H1 (cell line): Measurements from ENCODE around the gene PDE4D. TPM values are rescaled to one million over a fixed set of nuclear protein-coding genes. Genes with fewer than 3 reads are reported as not detected.

Experiments used
- CTCF ChIA-PET: fragments of 300-600 bp; sonication (Branson Sonifier 250); formaldehyde crosslinking; loops from one replicate; lab custom pipeline; 2021; ENCODE audit not compliant: partially characterized antibody; lab: Charles Lee
- POLR2A ChIA-PET: fragments of 300-600 bp; sonication (Branson Sonifier 250); formaldehyde crosslinking; loops from one replicate; lab custom pipeline; 2021; ENCODE audit warnings: inconsistent platforms; ENCODE audit not compliant: partially characterized antibody; lab: Charles Lee
- DNase-seq, 2 experiments: peaks; one replicate each; pipeline versions ENCODE4 v3.0.0 to v3.0.0-alpha.2; 2010 to 2022; ENCODE audit warnings: low spot score in 2 of 2, low read depth in 1 of 2, mixed read lengths in 1 of 2
- FAIRE-seq: peaks from 2 replicates; lab custom pipeline; 2011; peaks lifted over from hg19 to GRCh38; lab: Jason Lieb, UNC
- H2AFZ ChIP-seq: 2 replicates; pipeline ENCODE4 v1.8.1; 2012; ENCODE audit warnings: low read length, inconsistent platforms
- H2AK5ac ChIP-seq: 2 replicates; pipeline ENCODE4 v1.6.1; 2013; ENCODE audit warnings: low read depth, low read length
- H2BK120ac ChIP-seq: replicated peaks from 2 replicates; pipeline ENCODE3; 2013; ENCODE audit warnings: low read depth, low read length, inconsistent platforms
- H2BK12ac ChIP-seq: 2 replicates; pipeline ENCODE4 v1.6.1; 2013; ENCODE audit warnings: low read depth, low read length
- H2BK15ac ChIP-seq: 2 replicates; pipeline ENCODE4 v1.6.1; 2013; ENCODE audit warnings: low read length
- H2BK20ac ChIP-seq: 2 replicates; pipeline ENCODE4 v1.6.1; 2013; ENCODE audit warnings: low read length
- H2BK5ac ChIP-seq: 2 replicates; pipeline ENCODE4 v1.6.1; 2013; ENCODE audit warnings: low read depth, low read length
- H3K14ac ChIP-seq: 2 replicates; pipeline ENCODE4 v1.6.1; 2013; ENCODE audit warnings: inconsistent platforms; ENCODE audit not compliant: insufficient read length
- H3K18ac ChIP-seq: 2 replicates; pipeline ENCODE4 v1.6.1; 2013; ENCODE audit warnings: low read length; ENCODE audit errors: extremely low read depth
- H3K23ac ChIP-seq: 2 replicates; pipeline ENCODE4 v1.6.1; 2013; ENCODE audit warnings: inconsistent platforms; ENCODE audit not compliant: insufficient read length
- H3K23me2 ChIP-seq: 2 replicates; pipeline ENCODE4 v1.6.1; 2013; ENCODE audit warnings: low read depth, low read length
- H3K27ac ChIP-seq: 2 replicates; pipeline ENCODE4 v1.6.1; 2011; ENCODE audit warnings: low read depth, low read length, inconsistent platforms
- H3K27me3 ChIP-seq, 4 experiments: replicated peaks in 1 of 4; 1 replicate in 1 of 4; 2 replicates in 3 of 4; pipeline versions ENCODE4 v1.6.1 to v1.8.1; 2011 to 2013; ENCODE audit warnings: low read length in 3 of 4, mild to moderate bottlenecking in 3 of 4, inconsistent platforms in 2 of 4, mixed read lengths in 2 of 4, moderate library complexity in 1 of 4; ENCODE audit not compliant: control insufficient read depth in 3 of 4, insufficient read depth in 3 of 4; ENCODE audit errors: extremely low read depth in 1 of 4
- H3K36me3 ChIP-seq, 4 experiments: 2 replicates each; pipeline versions ENCODE4 v1.6.1 to v1.8.1; 2011 to 2013; ENCODE audit warnings: mild to moderate bottlenecking in 4 of 4, low read length in 3 of 4, moderate library complexity in 2 of 4, control low read depth in 1 of 4, inconsistent platforms in 1 of 4; ENCODE audit not compliant: insufficient read depth in 4 of 4, control insufficient read depth in 2 of 4
- H3K4ac ChIP-seq: replicated peaks from 2 replicates; pipeline ENCODE3; 2013; ENCODE audit warnings: low read length, low read depth, mixed read lengths, inconsistent platforms; ENCODE audit not compliant: insufficient read length
- H3K4me1 ChIP-seq, 4 experiments: replicated peaks in 1 of 4; 1 replicate in 1 of 4; 2 replicates in 3 of 4; pipeline versions ENCODE4 v1.6.1 to v1.8.1; 2011 to 2013; ENCODE audit warnings: low read length in 3 of 4, inconsistent platforms in 2 of 4, mixed read lengths in 1 of 4; ENCODE audit not compliant: insufficient read depth in 4 of 4, control insufficient read depth in 3 of 4
- H3K4me2 ChIP-seq, 2 experiments: 2 replicates each; pipeline versions ENCODE4 v1.6.1 to v1.8.1; 2011 to 2013; ENCODE audit warnings: low read depth in 2 of 2, low read length in 2 of 2, control low read depth in 1 of 2, inconsistent platforms in 1 of 2, mild to moderate bottlenecking in 1 of 2; ENCODE audit not compliant: insufficient read depth in 1 of 2
- H3K4me3 ChIP-seq, 4 experiments: fragments of 200-600, 300-600 bp in 1 of 4; sonication (generic), shearing (Covaris generic), sonication (Bioruptor Twin) in 1 of 4; 2 replicates each; pipeline versions ENCODE4 v1.5.1 to v1.8.1; 2011 to 2016; ENCODE audit warnings: low read length in 4 of 4, low read depth in 3 of 4, control low read depth in 2 of 4, inconsistent platforms in 2 of 4, mild to moderate bottlenecking in 2 of 4, mixed read lengths in 1 of 4, moderate library complexity in 1 of 4; ENCODE audit not compliant: insufficient read depth in 2 of 4; ENCODE audit errors: extremely low read depth in 1 of 4
- H3K56ac ChIP-seq: replicated peaks from 2 replicates; pipeline ENCODE3; 2013; ENCODE audit warnings: low read depth, mild to moderate bottlenecking, mixed read lengths, low read length, inconsistent platforms; ENCODE audit not compliant: insufficient read length
- H3K79me1 ChIP-seq: 2 replicates; pipeline ENCODE4 v1.6.1; 2013; ENCODE audit warnings: low read depth, low read length, control low read depth
- H3K79me2 ChIP-seq, 2 experiments: 2 replicates each; pipeline versions ENCODE4 v1.6.1 to v1.8.1; 2012 to 2013; ENCODE audit warnings: low read length in 2 of 2, mild to moderate bottlenecking in 2 of 2, inconsistent platforms in 1 of 2; ENCODE audit not compliant: insufficient read depth in 2 of 2, control insufficient read depth in 1 of 2
- H3K9ac ChIP-seq, 4 experiments: replicated peaks in 1 of 4; 1 replicate in 1 of 4; 2 replicates in 3 of 4; pipeline versions ENCODE4 v1.6.1 to v1.8.1; 2011 to 2013; ENCODE audit warnings: low read depth in 3 of 4, low read length in 3 of 4, control low read depth in 2 of 4, mild to moderate bottlenecking in 2 of 4, moderate library complexity in 2 of 4, inconsistent platforms in 1 of 4; ENCODE audit errors: extremely low read depth in 1 of 4
- H3K9me3 ChIP-seq, 2 experiments: 2 replicates each; pipeline versions ENCODE4 v1.6.1 to v1.8.1; 2012 to 2013; ENCODE audit warnings: mild to moderate bottlenecking in 2 of 2, moderate library complexity in 2 of 2, control low read depth in 1 of 2, inconsistent platforms in 1 of 2, low read depth in 1 of 2, low read length in 1 of 2, mixed read lengths in 1 of 2; ENCODE audit not compliant: insufficient read depth in 2 of 2
- H4K20me1 ChIP-seq, 2 experiments: replicated peaks in 1 of 2; 2 replicates each; pipeline versions ENCODE3 to v1.8.1; 2011 to 2013; ENCODE audit warnings: inconsistent platforms in 2 of 2, low read length in 2 of 2, mild to moderate bottlenecking in 1 of 2; ENCODE audit not compliant: insufficient read depth in 2 of 2, control insufficient read depth in 1 of 2
- H4K5ac ChIP-seq: 2 replicates; pipeline ENCODE4 v1.6.1; 2013; ENCODE audit warnings: low read length, low read depth, mixed read lengths, inconsistent platforms; ENCODE audit not compliant: insufficient read length
- H4K8ac ChIP-seq: 2 replicates; pipeline ENCODE4 v1.8.0; 2013; ENCODE audit warnings: mild to moderate bottlenecking, moderate library complexity, low read length, inconsistent platforms; ENCODE audit not compliant: insufficient read depth; ENCODE audit errors: extremely low read depth
- H4K91ac ChIP-seq: replicated peaks from 2 replicates; pipeline ENCODE3; 2013; ENCODE audit warnings: low read length, mixed read lengths, inconsistent platforms; ENCODE audit not compliant: insufficient read length
- CBX8 ChIP-seq: fragments of 300-800, 300-1000 bp; sonication (generic); IDR thresholded peaks from 2 replicates; pipeline ENCODE4 v1.7.1; 2016; ENCODE audit warnings: low read depth, low read length, borderline replicate concordance
- RAD21 ChIP-seq, 2 experiments: IDR thresholded peaks in 1 of 2; conservative IDR thresholded peaks in 1 of 2; 2 replicates each; pipeline ENCODE4 v1.6.1; 2011; ENCODE audit warnings: low read depth in 2 of 2, low read length in 2 of 2, improper control_type of control experiment in 1 of 2, inconsistent platforms in 1 of 2, mild to moderate bottlenecking in 1 of 2, moderate library complexity in 1 of 2
- WGBS, 2 experiments: shearing (Covaris generic) in 1 of 2; methylation state at CpG; one replicate each; pipeline versions ENCODE4 v1.1.6 to v1.1.7; 2013 to 2015; ENCODE audit warnings: low lambda C conversion rate in 2 of 2, mixed read lengths in 2 of 2, inconsistent platforms in 1 of 2, low coverage in 1 of 2, missing lambda C conversion rate in 1 of 2; ENCODE audit not compliant: insufficient replicate concordance in 2 of 2, insufficient coverage in 1 of 2, insufficient read length in 1 of 2; ENCODE audit errors: extremely low coverage in 1 of 2, missing lambda C conversion rate in 1 of 2; 5-methylcytosine and 5-hydroxymethylcytosine counted together
- polyA plus RNA-seq, 7 experiments: library from polyadenylated mRNA; depleted of rRNA in 3 of 7; stranded (reverse) in 5 of 7; unstranded in 2 of 7; fragments of >200 nt in 5 of 7; fragments of 200-250 nt in 2 of 7; gene quantifications; 1 replicate in 5 of 7; 2 replicates in 1 of 7; 4 replicates in 1 of 7; pipeline versions ENCODE4 v1.2.1 to v1.2.3, GENCODE V29; 2011 to 2013; ENCODE audit warnings: missing spikeins in 2 of 7, mixed read lengths in 2 of 7
- total RNA-seq: library from RNA; stranded (reverse); fragmentation: NEBNext Ultra II Directional; extraction: Animal tissue kit (Norgen Biotek cat#: 25700); gene quantifications from 2 replicates; pipeline ENCODE4 v1.2.1, GENCODE V29; 2021
- TF ChIP-seq, protein P1 (sequence below), 3 experiments: IDR thresholded peaks; 1 replicate in 2 of 3; 2 replicates in 1 of 3; pipeline versions ENCODE4 v1.5.1 to v1.6.1; 2011; ENCODE audit warnings: low read length in 3 of 3, mild to moderate bottlenecking in 3 of 3, inconsistent platforms in 2 of 3, low read depth in 1 of 3, moderate library complexity in 1 of 3; ENCODE audit not compliant: insufficient read depth in 1 of 3; ENCODE audit errors: control extremely low read depth in 1 of 3

PDE4D gene
- total and polyA plus RNA-seq, 2 of the 8 experiments (the other 6 are each of a cell fraction or from before 2014, with no cell fraction given): 2.3 to 3.7 TPM

DNA sequence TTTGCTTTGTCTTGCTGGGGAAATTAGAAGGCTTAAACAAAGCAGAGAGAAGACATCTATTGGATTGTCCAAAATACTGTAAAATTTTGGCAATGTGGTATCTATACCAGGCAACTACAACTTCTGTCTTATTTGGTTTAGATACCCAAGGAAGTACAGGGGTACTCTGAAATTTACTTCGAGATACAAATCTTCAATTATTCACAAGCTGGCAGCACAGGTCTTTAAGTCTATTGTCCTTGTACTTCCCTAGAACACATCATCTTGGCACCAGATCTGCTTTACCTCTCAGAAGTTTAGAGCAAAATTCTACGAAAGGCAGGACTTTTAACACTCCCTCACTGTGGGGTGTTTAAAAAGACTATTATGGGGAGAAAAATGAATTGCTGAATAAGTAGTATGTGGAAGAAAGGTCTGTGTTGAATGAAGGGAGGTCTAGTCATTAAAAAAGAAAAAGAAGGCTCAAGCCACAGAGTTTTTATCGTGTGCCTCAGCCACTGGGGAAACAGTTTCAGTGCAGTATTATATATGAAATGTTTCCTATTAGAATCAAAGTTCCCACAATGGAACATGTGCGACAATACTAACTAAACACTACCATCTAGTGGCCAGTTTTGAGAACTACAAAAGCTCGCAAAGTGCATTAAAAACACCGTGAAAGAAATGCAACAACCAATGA, 93.7 kb downstream of the PDE4D start:
- Histone ChIP-seq H3K9ac (no peak overlapping the region), H3K14ac (no peak overlapping the region), H3K4me3 (peak overlapping the region in 2 of 4 experiments; percentile 9 to 38; a peak in 1 of 8 replicates), H4K20me1 (no peaks in the 10 kb centered on the region), H4K8ac (no peak overlapping the region), H4K5ac (no peak overlapping the region), H3K9me3 (no peaks in the 10 kb centered on the region), H3K18ac (no peak overlapping the region), H3K56ac (no peak overlapping the region), H2AFZ (no peak overlapping the region), H3K79me1 (no peaks in the 10 kb centered on the region), H2BK20ac (no peak overlapping the region), H2BK15ac (no peak overlapping the region), H3K23me2 (no peaks in the 10 kb centered on the region), H2BK120ac (no peak overlapping the region), H3K79me2 (no peaks in the 10 kb centered on the region), H2AK5ac (no peak overlapping the region), H3K23ac (no peak overlapping the region), H3K27me3 (no peaks in the 10 kb centered on the region), H3K4me1 (peaks cover 0 to 8% (median 0%) of the 10 kb centered on the region in 4 experiments; a peak in 2 of 7 replicates), H3K4ac (no peak overlapping the region), H2BK12ac (no peak overlapping the region), H2BK5ac (no peak overlapping the region), H3K4me2 (peak overlapping the region; percentile 16 to 52; a peak in 2 of 4 replicates), H3K27ac (no peak overlapping the region), H4K91ac (no peak overlapping the region), H3K36me3 (no peaks in the 10 kb centered on the region)
- WGBS, 2 experiments: 30% methylated on average over 6 of the region's 6 CpGs; no CpG with 5 or more reads in 1 of the 2 experiments
- FAIRE-seq: peak; percentile 48
- TF ChIP-seq RAD21 (IDR thresholded peaks at IDR 0.05 in 1 of 2, conservative IDR thresholded peaks at IDR 0.05 in 1 of 2; ENCODE audit: low read depth in 2 of 2, low read length in 2 of 2) (peak; percentile 86 to 90), CBX8 (no peak)
- TF ChIP-seq, protein P1, sequence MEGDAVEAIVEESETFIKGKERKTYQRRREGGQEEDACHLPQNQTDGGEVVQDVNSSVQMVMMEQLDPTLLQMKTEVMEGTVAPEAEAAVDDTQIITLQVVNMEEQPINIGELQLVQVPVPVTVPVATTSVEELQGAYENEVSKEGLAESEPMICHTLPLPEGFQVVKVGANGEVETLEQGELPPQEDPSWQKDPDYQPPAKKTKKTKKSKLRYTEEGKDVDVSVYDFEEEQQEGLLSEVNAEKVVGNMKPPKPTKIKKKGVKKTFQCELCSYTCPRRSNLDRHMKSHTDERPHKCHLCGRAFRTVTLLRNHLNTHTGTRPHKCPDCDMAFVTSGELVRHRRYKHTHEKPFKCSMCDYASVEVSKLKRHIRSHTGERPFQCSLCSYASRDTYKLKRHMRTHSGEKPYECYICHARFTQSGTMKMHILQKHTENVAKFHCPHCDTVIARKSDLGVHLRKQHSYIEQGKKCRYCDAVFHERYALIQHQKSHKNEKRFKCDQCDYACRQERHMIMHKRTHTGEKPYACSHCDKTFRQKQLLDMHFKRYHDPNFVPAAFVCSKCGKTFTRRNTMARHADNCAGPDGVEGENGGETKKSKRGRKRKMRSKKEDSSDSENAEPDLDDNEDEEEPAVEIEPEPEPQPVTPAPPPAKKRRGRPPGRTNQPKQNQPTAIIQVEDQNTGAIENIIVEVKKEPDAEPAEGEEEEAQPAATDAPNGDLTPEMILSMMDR (IDR thresholded peaks at IDR 0.05; ENCODE audit: control extremely low read depth in 1 of 3, insufficient read depth in 1 of 3, low read depth in 1 of 3, low read length in 3 of 3): peak in 2 of 3 experiments; percentile 52 to 59; a peak in 2 of 4 replicates
- ChIA-PET POLR2A (no interaction called here), CTCF (interaction anchor here (0.6 to 2.7 kb wide), 31 partner anchors 9 to 905 kb away, joined by 3 to 15 read pairs (median 4); no protein-coding TSS in a partner anchor)
- no peak for DNase-seq
